Measurements from ENCODE around the gene ESPL1. TPM values are rescaled to one million over a fixed set of nuclear protein-coding genes. Genes with fewer than 3 reads are reported as not detected.

Gene ESPL1
- polyA plus RNA-seq, 1 donor (not counting 4 experiments of a cell fraction or from before 2014, with no cell fraction given) = 3.7 TPM

DNA sequence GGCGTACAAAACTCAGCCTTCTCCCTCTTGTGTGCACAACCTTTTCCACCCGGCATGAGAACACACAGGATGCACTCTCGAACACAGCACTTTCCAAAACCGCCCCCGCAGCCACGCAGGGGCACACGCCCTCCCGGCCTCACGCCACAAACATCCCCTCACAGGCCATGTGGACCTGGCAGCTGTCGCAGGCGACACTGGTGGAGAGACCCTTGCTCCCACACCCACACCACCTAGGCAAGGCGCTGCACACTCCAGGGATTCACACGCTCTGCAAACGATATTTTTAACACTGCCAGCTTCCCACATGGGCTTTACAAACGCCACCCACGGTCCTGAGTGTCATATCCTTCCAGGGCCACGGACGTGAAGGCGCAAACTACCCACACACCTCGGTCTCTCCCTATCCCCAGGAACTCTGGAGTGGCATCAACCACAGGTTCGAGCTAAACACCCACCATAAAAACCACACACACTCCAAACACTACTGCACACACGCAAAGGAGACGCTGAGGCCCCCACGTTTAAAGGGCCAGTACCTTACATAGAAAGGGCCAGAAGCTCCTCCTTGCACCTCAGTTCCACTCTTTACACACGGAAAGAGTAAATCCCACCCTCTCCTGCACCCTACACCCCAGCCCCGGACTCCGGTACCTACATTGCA, 48.7 kb upstream of the ESPL1 start:
- Histone ChIP-seq H3K4me3 (ENCODE audit: control insufficient read depth in 2 of 3, extremely low read depth in 1 of 3, insufficient read depth in 2 of 3, low read depth in 1 of 3, low read length in 3 of 3) (peak overlapping the region; percentile 56 to 99 (median 95)), H3K4me1 (ENCODE audit: control insufficient read depth, extremely low read depth, insufficient read depth, low read length) (peaks cover 65% of the 10 kb centered on the region), H3K27me3 (ENCODE audit: control insufficient read depth, extremely low read depth, insufficient read depth, low read length) (no peaks in the 10 kb centered on the region), H3K4me2 (ENCODE audit: control insufficient read depth, extremely low read depth, insufficient read depth, low read depth, low read length) (peak overlapping the region; percentile 87), H3K9me1 (ENCODE audit: control insufficient read depth, extremely low read depth, insufficient read depth, low read length) (no peaks in the 10 kb centered on the region), H3K9me3 (ENCODE audit: control insufficient read depth, low read depth, low read length) (no peaks in the 10 kb centered on the region), H3K36me3 (ENCODE audit: control insufficient read depth in 2 of 2, extremely low read depth in 1 of 2, insufficient read depth in 2 of 2, low read length in 2 of 2) (peaks cover 8 to 17% of the 10 kb centered on the region in 2 experiments), H4K20me1 (ENCODE audit: control insufficient read depth, extremely low read depth, insufficient read depth, low read length) (peaks cover 4% of the 10 kb centered on the region), H3K27ac (ENCODE audit: control insufficient read depth, insufficient read depth, low read length) (peak overlapping the region; percentile 70), H2AFZ (ENCODE audit: control insufficient read depth, low read length) (peak overlapping the region; percentile 33), H3K9ac (ENCODE audit: control insufficient read depth, extremely low read depth, insufficient read depth, low read length) (peak overlapping the region; percentile 81), H3K79me2 (ENCODE audit: control insufficient read depth, insufficient read depth, low read length) (peaks cover 27% of the 10 kb centered on the region)
- TF ChIP-seq, protein P1, sequence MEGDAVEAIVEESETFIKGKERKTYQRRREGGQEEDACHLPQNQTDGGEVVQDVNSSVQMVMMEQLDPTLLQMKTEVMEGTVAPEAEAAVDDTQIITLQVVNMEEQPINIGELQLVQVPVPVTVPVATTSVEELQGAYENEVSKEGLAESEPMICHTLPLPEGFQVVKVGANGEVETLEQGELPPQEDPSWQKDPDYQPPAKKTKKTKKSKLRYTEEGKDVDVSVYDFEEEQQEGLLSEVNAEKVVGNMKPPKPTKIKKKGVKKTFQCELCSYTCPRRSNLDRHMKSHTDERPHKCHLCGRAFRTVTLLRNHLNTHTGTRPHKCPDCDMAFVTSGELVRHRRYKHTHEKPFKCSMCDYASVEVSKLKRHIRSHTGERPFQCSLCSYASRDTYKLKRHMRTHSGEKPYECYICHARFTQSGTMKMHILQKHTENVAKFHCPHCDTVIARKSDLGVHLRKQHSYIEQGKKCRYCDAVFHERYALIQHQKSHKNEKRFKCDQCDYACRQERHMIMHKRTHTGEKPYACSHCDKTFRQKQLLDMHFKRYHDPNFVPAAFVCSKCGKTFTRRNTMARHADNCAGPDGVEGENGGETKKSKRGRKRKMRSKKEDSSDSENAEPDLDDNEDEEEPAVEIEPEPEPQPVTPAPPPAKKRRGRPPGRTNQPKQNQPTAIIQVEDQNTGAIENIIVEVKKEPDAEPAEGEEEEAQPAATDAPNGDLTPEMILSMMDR (optimal IDR thresholded peaks at IDR 0.05 in 1 of 3, IDR thresholded peaks at IDR 0.05 in 1 of 3, conservative IDR thresholded peaks at IDR 0.05 in 1 of 3; ENCODE audit: extremely low read depth in 1 of 3, insufficient read depth in 2 of 3, low read length in 3 of 3) = no peak
- TF ChIP-seq EZH2 (IDR thresholded peaks at IDR 0.05; ENCODE audit: low read length) = no peak
- FAIRE-seq (no peak), DNase-seq (ENCODE audit: low read depth, low spot score) (no peak)
- dilution Hi-C loops (cut with MboI; ENCODE audit: extremely low pct_ligation_motif_present, low sequenced_read_pairs) = no loop called here

DNA sequence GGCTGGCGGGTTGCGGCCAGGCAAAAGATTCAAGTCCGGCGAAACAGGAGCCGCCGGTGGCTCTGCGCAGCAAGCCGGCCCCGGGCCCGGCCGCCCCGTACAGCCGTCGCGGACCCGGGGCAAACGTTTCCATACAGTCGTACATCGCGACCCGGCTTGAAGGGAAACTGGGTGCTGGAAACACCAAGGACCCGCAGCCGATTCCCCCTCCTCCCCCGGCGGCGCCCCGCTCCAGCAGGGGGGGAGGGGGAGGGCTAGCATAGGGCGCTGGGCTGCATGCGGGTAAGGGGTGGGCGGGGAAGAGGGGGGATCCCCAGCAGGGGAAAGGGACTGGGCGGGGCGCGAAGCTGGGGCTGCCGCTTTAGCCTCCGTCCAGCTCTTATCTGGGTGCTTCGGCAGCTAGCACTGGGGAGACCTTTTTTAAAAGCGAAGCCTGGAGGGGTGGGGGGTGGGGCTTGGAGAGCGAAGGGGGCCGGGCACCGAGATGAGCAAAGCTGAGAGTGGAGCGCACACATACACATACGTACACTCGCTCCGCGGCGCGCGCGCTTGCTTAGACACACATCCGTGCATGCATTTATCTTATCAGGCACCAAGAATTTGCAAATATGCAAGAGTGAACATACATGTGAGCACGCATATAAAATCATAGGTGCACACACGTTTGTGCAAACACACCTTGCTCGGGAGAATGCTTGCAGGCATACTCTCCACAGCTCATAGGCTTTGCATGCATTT, 48.0 kb upstream of the ESPL1 start:
- peak overlapping the region; percentile 70 for H3K27ac ChIP-seq (ENCODE audit: control insufficient read depth, insufficient read depth, low read length)
- no peaks in the 10 kb centered on the region for H3K27me3 ChIP-seq (ENCODE audit: control insufficient read depth, extremely low read depth, insufficient read depth, low read length)
- TF ChIP-seq EZH2 (IDR thresholded peaks at IDR 0.05; ENCODE audit: low read length) = no peak
- TF ChIP-seq, protein P1 (optimal IDR thresholded peaks at IDR 0.05 in 1 of 3, IDR thresholded peaks at IDR 0.05 in 1 of 3, conservative IDR thresholded peaks at IDR 0.05 in 1 of 3; ENCODE audit: extremely low read depth in 1 of 3, insufficient read depth in 2 of 3, low read length in 3 of 3) = no peak
- FAIRE-seq = no peak
- H3K4me1 ChIP-seq (ENCODE audit: control insufficient read depth, extremely low read depth, insufficient read depth, low read length) = peaks cover 72% of the 10 kb centered on the region
- H3K79me2 ChIP-seq (ENCODE audit: control insufficient read depth, insufficient read depth, low read length) = peaks cover 27% of the 10 kb centered on the region
- H2AFZ ChIP-seq (ENCODE audit: control insufficient read depth, low read length) = peak overlapping the region; percentile 33
- H3K4me2 ChIP-seq (ENCODE audit: control insufficient read depth, extremely low read depth, insufficient read depth, low read depth, low read length) = peak overlapping the region; percentile 87
- H3K9me3 ChIP-seq (ENCODE audit: control insufficient read depth, low read depth, low read length) = no peaks in the 10 kb centered on the region
- DNase-seq (ENCODE audit: low read depth, low spot score) = no peak
- dilution Hi-C loops (cut with MboI; ENCODE audit: extremely low pct_ligation_motif_present, low sequenced_read_pairs) = no loop called here
- H3K9me1 ChIP-seq (ENCODE audit: control insufficient read depth, extremely low read depth, insufficient read depth, low read length) = no peaks in the 10 kb centered on the region
- peak overlapping the region; percentile 56 to 99 (median 95) for H3K4me3 ChIP-seq (ENCODE audit: control insufficient read depth in 2 of 3, extremely low read depth in 1 of 3, insufficient read depth in 2 of 3, low read depth in 1 of 3, low read length in 3 of 3)
- H3K9ac ChIP-seq (ENCODE audit: control insufficient read depth, extremely low read depth, insufficient read depth, low read length) = peak overlapping the region; percentile 81
- peaks cover 4 to 11% of the 10 kb centered on the region in 2 experiments for H3K36me3 ChIP-seq (ENCODE audit: control insufficient read depth in 2 of 2, extremely low read depth in 1 of 2, insufficient read depth in 2 of 2, low read length in 2 of 2)
- peaks cover 4% of the 10 kb centered on the region for H4K20me1 ChIP-seq (ENCODE audit: control insufficient read depth, extremely low read depth, insufficient read depth, low read length)
